Keratinocyte (primary cell): ENCODE data around the gene FANCG. TPM values are rescaled to one million over a fixed set of nuclear protein-coding genes. Genes with fewer than 3 reads are reported as not detected.

Experiments used
- DNase-seq: peaks from one replicate; pipeline ENCODE4 v3.0.0-alpha.2; 2011; ENCODE audit warnings: low read depth, missing footprints, low spot score
- FAIRE-seq: peaks from 2 replicates; lab custom pipeline; 2011; peaks lifted over from hg19 to GRCh38; lab: Jason Lieb, UNC
- H2AFZ ChIP-seq: 2 replicates; pipeline ENCODE4 v1.6.0; 2012; ENCODE audit warnings: low read length, control low read depth, inconsistent platforms; ENCODE audit not compliant: control insufficient read depth
- H3K27ac ChIP-seq: 2 replicates; pipeline ENCODE4 v1.5.1; 2011; ENCODE audit warnings: low read length; ENCODE audit not compliant: control insufficient read depth, insufficient read depth
- H3K27me3 ChIP-seq: 3 replicates; pipeline ENCODE4 v1.6.0; 2011; ENCODE audit warnings: low read length; ENCODE audit not compliant: control insufficient read depth, insufficient read depth; ENCODE audit errors: extremely low read depth
- H3K36me3 ChIP-seq, 2 experiments: 2 replicates in 1 of 2; 3 replicates in 1 of 2; pipeline ENCODE4 v1.5.1; 2011; ENCODE audit warnings: low read length in 2 of 2, mild to moderate bottlenecking in 1 of 2; ENCODE audit not compliant: control insufficient read depth in 2 of 2, insufficient read depth in 2 of 2; ENCODE audit errors: extremely low read depth in 1 of 2
- H3K4me1 ChIP-seq: 3 replicates; pipeline ENCODE4 v1.5.1; 2011; ENCODE audit warnings: low read length; ENCODE audit not compliant: control insufficient read depth, insufficient read depth; ENCODE audit errors: extremely low read depth
- H3K4me2 ChIP-seq: 3 replicates; pipeline ENCODE4 v1.6.0; 2011; ENCODE audit warnings: low read depth, low read length; ENCODE audit not compliant: control insufficient read depth, insufficient read depth; ENCODE audit errors: extremely low read depth
- H3K4me3 ChIP-seq, 3 experiments: fragments of 200-600 bp in 1 of 3; sonication (generic) in 1 of 3; 2 replicates in 2 of 3; 3 replicates in 1 of 3; pipeline ENCODE4 v1.5.1; 2011 to 2016; ENCODE audit warnings: low read length in 3 of 3, mild to moderate bottlenecking in 3 of 3, control low read depth in 2 of 3, inconsistent platforms in 1 of 3, low read depth in 1 of 3, mixed read lengths in 1 of 3, mixed run types in 1 of 3, moderate library complexity in 1 of 3; ENCODE audit not compliant: control insufficient read depth in 2 of 3, insufficient read depth in 2 of 3; ENCODE audit errors: extremely low read depth in 1 of 3
- H3K79me2 ChIP-seq: 2 replicates; pipeline ENCODE4 v1.6.0; 2012; ENCODE audit warnings: low read length; ENCODE audit not compliant: control insufficient read depth, insufficient read depth
- H3K9ac ChIP-seq: 3 replicates; pipeline ENCODE4 v1.6.0; 2011; ENCODE audit warnings: low read length; ENCODE audit not compliant: control insufficient read depth, insufficient read depth; ENCODE audit errors: extremely low read depth
- H3K9me1 ChIP-seq: 3 replicates; pipeline ENCODE4 v1.6.0; 2011; ENCODE audit warnings: low read length; ENCODE audit not compliant: control insufficient read depth, insufficient read depth; ENCODE audit errors: extremely low read depth
- H3K9me3 ChIP-seq: 2 replicates; pipeline ENCODE4 v1.5.1; 2012; ENCODE audit warnings: low read depth, low read length; ENCODE audit not compliant: control insufficient read depth
- H4K20me1 ChIP-seq: 3 replicates; pipeline ENCODE4 v1.6.0; 2011; ENCODE audit warnings: low read length; ENCODE audit not compliant: control insufficient read depth, insufficient read depth; ENCODE audit errors: extremely low read depth
- EZH2 ChIP-seq: IDR thresholded peaks from one replicate; pipeline ENCODE4 v1.6.1; 2012; ENCODE audit warnings: inconsistent platforms, mild to moderate bottlenecking, low read length, moderate library complexity
- dilution Hi-C: fragments of 300-500 bp; cut with MboI; formaldehyde crosslinking; loops from one replicate; pipeline ENCODE4 v1.7.0; 2020; ENCODE audit warnings: low sequenced_read_pairs; ENCODE audit not compliant: extremely low pct_ligation_motif_present
- polyA plus RNA-seq, 5 experiments: library from polyadenylated mRNA; depleted of rRNA in 3 of 5; stranded (reverse) in 3 of 5; stranded (forward) in 1 of 5; unstranded in 1 of 5; fragments of >200 nt; gene quantifications; 1 replicate in 1 of 5; 2 replicates in 3 of 5; 3 replicates in 1 of 5; pipeline versions ENCODE4 v1.2.1 to v1.2.3, GENCODE V29; 2011 to 2012; ENCODE audit warnings: missing spikeins in 2 of 5, low read depth in 1 of 5, low replicate concordance in 1 of 5
- TF ChIP-seq, protein P1 (sequence below), 3 experiments: IDR thresholded peaks in 1 of 3; conservative IDR thresholded peaks in 1 of 3; optimal IDR thresholded peaks in 1 of 3; 2 replicates in 2 of 3; 3 replicates in 1 of 3; pipeline versions ENCODE3 to v1.5.1; 2011; ENCODE audit warnings: low read length in 3 of 3, mild to moderate bottlenecking in 3 of 3, moderate library complexity in 2 of 3, control low read depth in 1 of 3, inconsistent platforms in 1 of 3; ENCODE audit not compliant: insufficient read depth in 2 of 3; ENCODE audit errors: extremely low read depth in 1 of 3

The FANCG gene
- polyA plus RNA-seq, 1 donor (not counting 4 experiments of a cell fraction or from before 2014, with no cell fraction given) = 14.6 TPM

DNA sequence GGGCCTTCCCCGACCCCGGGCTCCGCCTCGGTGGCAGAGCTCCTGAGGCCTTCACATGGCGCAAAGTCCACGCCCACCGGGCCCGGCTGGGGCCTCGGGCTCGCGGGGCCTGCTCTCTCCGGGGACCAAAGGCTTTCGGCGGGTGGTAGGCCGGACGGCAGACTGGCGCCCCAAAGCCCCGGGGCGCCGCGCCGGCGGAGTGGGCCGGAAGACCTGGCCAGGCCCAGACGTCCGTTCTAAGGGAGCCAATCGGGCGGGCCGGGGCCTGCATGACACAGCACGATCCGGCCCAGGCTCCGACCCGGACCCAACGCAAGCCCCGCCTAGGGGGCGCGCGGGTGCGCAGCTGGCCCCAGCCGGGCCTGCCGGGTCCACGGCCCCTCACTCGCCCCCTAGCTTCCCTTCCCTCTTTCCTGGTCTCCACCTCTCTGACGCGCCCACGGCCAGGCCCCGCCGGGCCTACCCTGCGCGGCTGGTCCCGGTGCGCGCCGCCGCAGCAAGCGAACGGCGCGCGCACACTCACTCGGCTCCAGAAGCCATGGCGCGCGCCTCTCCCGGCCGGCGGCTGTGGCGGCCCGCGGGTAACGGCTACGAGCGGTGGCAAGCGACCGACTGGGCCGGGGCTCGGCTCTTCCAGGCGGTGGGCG is 7.8 kb downstream of the FANCG start:
- FAIRE-seq (no peak), DNase-seq (no peak)
- Histone ChIP-seq H3K9me1 (peaks cover 3% of the 10 kb centered on the region), H2AFZ (peak overlapping the region; percentile 45), H3K4me1 (peaks cover 43% of the 10 kb centered on the region), H3K4me2 (peak overlapping the region; percentile 66), H3K36me3 (peaks cover 16 to 27% of the 10 kb centered on the region in 2 experiments), H3K4me3 (peak overlapping the region; percentile 81 to 96 (median 91)), H3K79me2 (peaks cover 51% of the 10 kb centered on the region), H4K20me1 (peaks cover 37% of the 10 kb centered on the region), H3K9ac (peak overlapping the region; percentile 97), H3K27ac (peak overlapping the region; percentile 94), H3K9me3 (no peaks in the 10 kb centered on the region), H3K27me3 (no peaks in the 10 kb centered on the region)
- TF ChIP-seq, protein P1, sequence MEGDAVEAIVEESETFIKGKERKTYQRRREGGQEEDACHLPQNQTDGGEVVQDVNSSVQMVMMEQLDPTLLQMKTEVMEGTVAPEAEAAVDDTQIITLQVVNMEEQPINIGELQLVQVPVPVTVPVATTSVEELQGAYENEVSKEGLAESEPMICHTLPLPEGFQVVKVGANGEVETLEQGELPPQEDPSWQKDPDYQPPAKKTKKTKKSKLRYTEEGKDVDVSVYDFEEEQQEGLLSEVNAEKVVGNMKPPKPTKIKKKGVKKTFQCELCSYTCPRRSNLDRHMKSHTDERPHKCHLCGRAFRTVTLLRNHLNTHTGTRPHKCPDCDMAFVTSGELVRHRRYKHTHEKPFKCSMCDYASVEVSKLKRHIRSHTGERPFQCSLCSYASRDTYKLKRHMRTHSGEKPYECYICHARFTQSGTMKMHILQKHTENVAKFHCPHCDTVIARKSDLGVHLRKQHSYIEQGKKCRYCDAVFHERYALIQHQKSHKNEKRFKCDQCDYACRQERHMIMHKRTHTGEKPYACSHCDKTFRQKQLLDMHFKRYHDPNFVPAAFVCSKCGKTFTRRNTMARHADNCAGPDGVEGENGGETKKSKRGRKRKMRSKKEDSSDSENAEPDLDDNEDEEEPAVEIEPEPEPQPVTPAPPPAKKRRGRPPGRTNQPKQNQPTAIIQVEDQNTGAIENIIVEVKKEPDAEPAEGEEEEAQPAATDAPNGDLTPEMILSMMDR (optimal IDR thresholded peaks at IDR 0.05 in 1 of 3, IDR thresholded peaks at IDR 0.05 in 1 of 3, conservative IDR thresholded peaks at IDR 0.05 in 1 of 3; ENCODE audit: extremely low read depth in 1 of 3, insufficient read depth in 2 of 3, low read length in 3 of 3) = peak in 2 of 3 experiments; percentile 30 to 49
- TF ChIP-seq EZH2 = no peak
- dilution Hi-C loops = no loop called here

- peak overlapping the region; percentile 66 for H3K4me2 ChIP-seq
- H3K27me3 ChIP-seq = no peaks in the 10 kb centered on the region
- peaks cover 41% of the 10 kb centered on the region for H4K20me1 ChIP-seq
- peak overlapping the region; percentile 81 to 96 (median 91) for H3K4me3 ChIP-seq
- peaks cover 3% of the 10 kb centered on the region for H3K9me1 ChIP-seq
- H3K27ac ChIP-seq = peak overlapping the region; percentile 94
- peak overlapping the region; percentile 97 for H3K9ac ChIP-seq
- H3K36me3 ChIP-seq = peaks cover 19 to 32% of the 10 kb centered on the region in 2 experiments
- FAIRE-seq (no peak), DNase-seq (no peak)
- peaks cover 56% of the 10 kb centered on the region for H3K79me2 ChIP-seq
- H3K9me3 ChIP-seq = no peaks in the 10 kb centered on the region
- dilution Hi-C loops = no loop called here
- no peak for TF ChIP-seq EZH2
- TF ChIP-seq, protein P1 (optimal IDR thresholded peaks at IDR 0.05 in 1 of 3, IDR thresholded peaks at IDR 0.05 in 1 of 3, conservative IDR thresholded peaks at IDR 0.05 in 1 of 3; ENCODE audit: extremely low read depth in 1 of 3, insufficient read depth in 2 of 3, low read length in 3 of 3) = no peak
- H3K4me1 ChIP-seq = peaks cover 43% of the 10 kb centered on the region
- H2AFZ ChIP-seq = no peak overlapping the region
These were observed 8.6 kb downstream of the FANCG start for GRCh38 chr9:35070823-35071813.
